Lower leg skin (tissue), 3 donors: ENCODE results near the gene CS.

Source experiments
- CTCF ChIP-seq, 3 donors: fragments of 450-650 bp; IDR thresholded peaks; one replicate each; pipeline ENCODE4 v1.5.1; 2016; ENCODE audit warnings: antibody characterized with exemption in 3 of 3, mild to moderate bottlenecking in 3 of 3, moderate library complexity in 2 of 3
- POLR2A ChIP-seq, 2 donors: fragments of 450-650 bp; IDR thresholded peaks; one replicate each; pipeline ENCODE4 v1.6.1; 2016 to 2017; ENCODE audit warnings: antibody characterized with exemption in 2 of 2, mild to moderate bottlenecking in 1 of 2, moderate library complexity in 1 of 2

- TF ChIP-seq CTCF (IDR thresholded peaks at IDR 0.05) (no peak), POLR2A (IDR thresholded peaks at IDR 0.05) (no peak)
These were observed 17.6 kb downstream of the CS start for GRCh38 chr12:56282579-56282978.
